Measurements from ENCODE around the gene CTAG1B. TPM values are rescaled to one million over a fixed set of nuclear protein-coding genes. Genes with fewer than 3 reads are reported as not detected.
"Not testable (repeated sequence)": the region's sequence is repeated elsewhere in the genome, so short reads cannot be mapped to it uniquely, and the experiment has no call there.

Gene CTAG1B
- total RNA-seq, 1 experiment from 2014 or later: not detected

DNA sequence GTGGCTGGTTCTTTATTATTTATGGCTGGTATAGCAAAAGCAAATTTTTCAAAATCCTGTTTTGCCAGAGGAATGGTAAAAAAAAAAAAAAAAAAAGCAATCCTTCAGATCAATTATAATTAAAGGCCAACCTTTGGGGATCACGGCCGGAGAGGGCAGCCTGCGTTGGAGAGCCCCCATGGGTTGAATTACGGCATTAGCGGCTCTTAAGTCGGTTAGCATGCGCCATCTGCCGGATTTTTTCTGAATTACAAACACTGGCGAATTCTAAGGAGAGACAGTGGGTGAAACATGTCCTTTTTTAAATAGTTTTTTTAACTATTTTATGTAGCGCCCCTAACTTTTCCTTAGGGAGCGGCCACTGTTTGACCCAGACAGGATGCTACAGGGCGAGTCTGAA, 5.5 kb downstream of the CTAG1B start:
- H3K4me1 ChIP-seq (ENCODE audit: control insufficient read depth, insufficient read depth, low read length); H3K36me3 ChIP-seq (ENCODE audit: control insufficient read depth, insufficient read depth, low read length); BruUV-seq (replicated peaks); intact Hi-C loops (cut with micrococcal nuclease; ENCODE audit: unreplicated experiment); POLR2A ChIA-PET; DNase-seq (ENCODE audit: low read depth, low spot score); H3K9me3 ChIP-seq (ENCODE audit: control insufficient read depth, insufficient read depth, low read depth, low read length); H3K4me3 ChIP-seq (ENCODE audit: low read depth in 2 of 2, low read length in 2 of 2); in situ Hi-C loops (cut with HindIII; ENCODE audit: low pct_unique_long_range_greater_than_20kb, low sequenced_read_pairs); CTCF ChIA-PET; H3K27ac ChIP-seq (ENCODE audit: low read length); H3K27me3 ChIP-seq (ENCODE audit: control insufficient read depth, insufficient read depth, low read length): not testable (repeated sequence)
- ATAC-seq: peak; percentile 89

GRCh38 chrX:154611146-154611545, 7.9 kb downstream of the CTAG1B start:
- H3K27ac ChIP-seq (ENCODE audit: low read length); DNase-seq (ENCODE audit: low read depth, low spot score); in situ Hi-C loops (cut with HindIII; ENCODE audit: low pct_unique_long_range_greater_than_20kb, low sequenced_read_pairs); BruUV-seq (replicated peaks); H3K27me3 ChIP-seq (ENCODE audit: control insufficient read depth, insufficient read depth, low read length); H3K9me3 ChIP-seq (ENCODE audit: control insufficient read depth, insufficient read depth, low read depth, low read length); CTCF ChIA-PET; POLR2A ChIA-PET; H3K4me3 ChIP-seq (ENCODE audit: low read depth in 2 of 2, low read length in 2 of 2); intact Hi-C loops (cut with micrococcal nuclease; ENCODE audit: unreplicated experiment); ATAC-seq; H3K4me1 ChIP-seq (ENCODE audit: control insufficient read depth, insufficient read depth, low read length); H3K36me3 ChIP-seq (ENCODE audit: control insufficient read depth, insufficient read depth, low read length): not testable (repeated sequence)

DNA sequence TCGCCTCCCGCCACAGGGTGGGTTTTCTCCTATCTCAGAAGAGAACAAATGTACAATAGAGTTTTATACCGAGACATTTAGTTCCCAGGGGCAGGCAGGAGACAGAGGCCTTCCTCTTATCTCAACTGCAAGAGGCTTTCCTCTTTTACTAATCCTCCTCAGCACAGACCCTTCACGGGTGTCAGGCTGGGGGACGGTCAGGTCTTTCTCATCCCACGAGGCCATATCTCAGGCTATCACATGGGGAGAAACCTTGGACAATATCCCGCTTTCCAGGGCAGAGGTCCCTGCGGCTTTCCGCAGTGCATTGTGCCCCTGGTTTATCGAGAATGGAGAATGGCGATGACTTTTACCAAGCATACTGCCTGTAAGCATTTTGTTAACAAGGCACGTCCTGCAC, 10.3 kb downstream of the CTAG1B start:
- in situ Hi-C loops (cut with HindIII; ENCODE audit: low pct_unique_long_range_greater_than_20kb, low sequenced_read_pairs); POLR2A ChIA-PET; H3K36me3 ChIP-seq (ENCODE audit: control insufficient read depth, insufficient read depth, low read length); H3K27me3 ChIP-seq (ENCODE audit: control insufficient read depth, insufficient read depth, low read length); H3K4me3 ChIP-seq (ENCODE audit: low read depth in 2 of 2, low read length in 2 of 2); H3K27ac ChIP-seq (ENCODE audit: low read length); H3K9me3 ChIP-seq (ENCODE audit: control insufficient read depth, insufficient read depth, low read depth, low read length); ATAC-seq; CTCF ChIA-PET; H3K4me1 ChIP-seq (ENCODE audit: control insufficient read depth, insufficient read depth, low read length); BruUV-seq (replicated peaks); DNase-seq (ENCODE audit: low read depth, low spot score); intact Hi-C loops (cut with micrococcal nuclease; ENCODE audit: unreplicated experiment): not testable (repeated sequence)

- H3K27ac ChIP-seq (ENCODE audit: low read length); H3K27me3 ChIP-seq (ENCODE audit: control insufficient read depth, insufficient read depth, low read length); ATAC-seq; H3K4me3 ChIP-seq (ENCODE audit: low read depth in 2 of 2, low read length in 2 of 2); POLR2A ChIA-PET; CTCF ChIA-PET; intact Hi-C loops (cut with micrococcal nuclease; ENCODE audit: unreplicated experiment); in situ Hi-C loops (cut with HindIII; ENCODE audit: low pct_unique_long_range_greater_than_20kb, low sequenced_read_pairs); BruUV-seq (replicated peaks); H3K9me3 ChIP-seq (ENCODE audit: control insufficient read depth, insufficient read depth, low read depth, low read length); DNase-seq (ENCODE audit: low read depth, low spot score); H3K4me1 ChIP-seq (ENCODE audit: control insufficient read depth, insufficient read depth, low read length); H3K36me3 ChIP-seq (ENCODE audit: control insufficient read depth, insufficient read depth, low read length): not testable (repeated sequence)
These were observed 11.1 kb downstream of the CTAG1B start for GRCh38 chrX:154607976-154608375.

DNA sequence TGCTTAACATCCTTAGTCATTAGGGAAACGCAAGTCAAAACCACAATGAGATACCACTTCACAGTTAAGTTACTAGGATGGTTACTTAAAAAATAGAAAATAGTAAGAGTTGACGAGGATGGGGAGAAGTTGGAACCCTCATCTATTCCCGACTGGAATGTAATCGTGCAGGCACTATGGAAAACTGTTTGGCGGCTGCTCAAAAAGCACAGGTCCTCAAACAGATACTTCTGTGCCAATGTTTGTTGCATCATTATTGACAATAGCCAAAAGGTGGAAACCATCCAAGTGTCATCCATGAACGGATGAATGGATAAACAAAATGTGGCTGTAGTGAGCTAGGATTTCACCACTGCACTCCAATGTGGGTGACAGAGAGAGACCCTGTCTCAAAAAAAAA, 11.7 kb downstream of the CTAG1B start:
- H3K27me3 ChIP-seq (ENCODE audit: control insufficient read depth, insufficient read depth, low read length): no peaks in the 10 kb centered on the region
- peak overlapping the region; percentile 31; the same call in 1 of the 2 replicates for H3K27ac ChIP-seq (ENCODE audit: low read length)
- no peaks in the 10 kb centered on the region for H3K36me3 ChIP-seq (ENCODE audit: control insufficient read depth, insufficient read depth, low read length)
- ChIA-PET CTCF (no interaction called here), POLR2A (interaction anchor here (0.6 kb wide), 1 partner anchor 162 kb away, joined by 5 read pairs; no protein-coding TSS in a partner anchor)
- TF ChIP-seq TCF7L2 (IDR thresholded peaks at IDR 0.05; ENCODE audit: low read depth, low read length) (no peak), SIN3A (IDR thresholded peaks at IDR 0.05; ENCODE audit: borderline replicate concordance, insufficient read depth, low read depth, low read length) (no peak)
- TF ChIP-seq, protein P1, sequence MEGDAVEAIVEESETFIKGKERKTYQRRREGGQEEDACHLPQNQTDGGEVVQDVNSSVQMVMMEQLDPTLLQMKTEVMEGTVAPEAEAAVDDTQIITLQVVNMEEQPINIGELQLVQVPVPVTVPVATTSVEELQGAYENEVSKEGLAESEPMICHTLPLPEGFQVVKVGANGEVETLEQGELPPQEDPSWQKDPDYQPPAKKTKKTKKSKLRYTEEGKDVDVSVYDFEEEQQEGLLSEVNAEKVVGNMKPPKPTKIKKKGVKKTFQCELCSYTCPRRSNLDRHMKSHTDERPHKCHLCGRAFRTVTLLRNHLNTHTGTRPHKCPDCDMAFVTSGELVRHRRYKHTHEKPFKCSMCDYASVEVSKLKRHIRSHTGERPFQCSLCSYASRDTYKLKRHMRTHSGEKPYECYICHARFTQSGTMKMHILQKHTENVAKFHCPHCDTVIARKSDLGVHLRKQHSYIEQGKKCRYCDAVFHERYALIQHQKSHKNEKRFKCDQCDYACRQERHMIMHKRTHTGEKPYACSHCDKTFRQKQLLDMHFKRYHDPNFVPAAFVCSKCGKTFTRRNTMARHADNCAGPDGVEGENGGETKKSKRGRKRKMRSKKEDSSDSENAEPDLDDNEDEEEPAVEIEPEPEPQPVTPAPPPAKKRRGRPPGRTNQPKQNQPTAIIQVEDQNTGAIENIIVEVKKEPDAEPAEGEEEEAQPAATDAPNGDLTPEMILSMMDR (IDR thresholded peaks at IDR 0.05): no peak
- TF ChIP-seq, protein P2, sequence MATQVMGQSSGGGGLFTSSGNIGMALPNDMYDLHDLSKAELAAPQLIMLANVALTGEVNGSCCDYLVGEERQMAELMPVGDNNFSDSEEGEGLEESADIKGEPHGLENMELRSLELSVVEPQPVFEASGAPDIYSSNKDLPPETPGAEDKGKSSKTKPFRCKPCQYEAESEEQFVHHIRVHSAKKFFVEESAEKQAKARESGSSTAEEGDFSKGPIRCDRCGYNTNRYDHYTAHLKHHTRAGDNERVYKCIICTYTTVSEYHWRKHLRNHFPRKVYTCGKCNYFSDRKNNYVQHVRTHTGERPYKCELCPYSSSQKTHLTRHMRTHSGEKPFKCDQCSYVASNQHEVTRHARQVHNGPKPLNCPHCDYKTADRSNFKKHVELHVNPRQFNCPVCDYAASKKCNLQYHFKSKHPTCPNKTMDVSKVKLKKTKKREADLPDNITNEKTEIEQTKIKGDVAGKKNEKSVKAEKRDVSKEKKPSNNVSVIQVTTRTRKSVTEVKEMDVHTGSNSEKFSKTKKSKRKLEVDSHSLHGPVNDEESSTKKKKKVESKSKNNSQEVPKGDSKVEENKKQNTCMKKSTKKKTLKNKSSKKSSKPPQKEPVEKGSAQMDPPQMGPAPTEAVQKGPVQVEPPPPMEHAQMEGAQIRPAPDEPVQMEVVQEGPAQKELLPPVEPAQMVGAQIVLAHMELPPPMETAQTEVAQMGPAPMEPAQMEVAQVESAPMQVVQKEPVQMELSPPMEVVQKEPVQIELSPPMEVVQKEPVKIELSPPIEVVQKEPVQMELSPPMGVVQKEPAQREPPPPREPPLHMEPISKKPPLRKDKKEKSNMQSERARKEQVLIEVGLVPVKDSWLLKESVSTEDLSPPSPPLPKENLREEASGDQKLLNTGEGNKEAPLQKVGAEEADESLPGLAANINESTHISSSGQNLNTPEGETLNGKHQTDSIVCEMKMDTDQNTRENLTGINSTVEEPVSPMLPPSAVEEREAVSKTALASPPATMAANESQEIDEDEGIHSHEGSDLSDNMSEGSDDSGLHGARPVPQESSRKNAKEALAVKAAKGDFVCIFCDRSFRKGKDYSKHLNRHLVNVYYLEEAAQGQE (IDR thresholded peaks at IDR 0.05; ENCODE audit: insufficient read depth in 1 of 2, low read depth in 2 of 2, low read length in 1 of 2): no peak
- in situ Hi-C loops (cut with HindIII; ENCODE audit: low pct_unique_long_range_greater_than_20kb, low sequenced_read_pairs): no loop called here
- no TSS peak for BruUV-seq (replicated peaks)
- no peak overlapping the region for H3K4me3 ChIP-seq (ENCODE audit: low read depth in 2 of 2, low read length in 2 of 2)
- intact Hi-C loops (cut with micrococcal nuclease; ENCODE audit: unreplicated experiment): no loop called here
- DNase-seq (ENCODE audit: low read depth, low spot score) (no peak), ATAC-seq (no peak)
- H3K9me3 ChIP-seq (ENCODE audit: control insufficient read depth, insufficient read depth, low read depth, low read length): no peaks in the 10 kb centered on the region
- H3K4me1 ChIP-seq (ENCODE audit: control insufficient read depth, insufficient read depth, low read length): peaks cover 10% of the 10 kb centered on the region
